Measurements from ENCODE around the gene RPLP2. TPM values are rescaled to one million over a fixed set of nuclear protein-coding genes. Genes with fewer than 3 reads are reported as not detected.

Gene RPLP2
- total RNA-seq = 663 and 837 TPM in 2 replicates

DNA sequence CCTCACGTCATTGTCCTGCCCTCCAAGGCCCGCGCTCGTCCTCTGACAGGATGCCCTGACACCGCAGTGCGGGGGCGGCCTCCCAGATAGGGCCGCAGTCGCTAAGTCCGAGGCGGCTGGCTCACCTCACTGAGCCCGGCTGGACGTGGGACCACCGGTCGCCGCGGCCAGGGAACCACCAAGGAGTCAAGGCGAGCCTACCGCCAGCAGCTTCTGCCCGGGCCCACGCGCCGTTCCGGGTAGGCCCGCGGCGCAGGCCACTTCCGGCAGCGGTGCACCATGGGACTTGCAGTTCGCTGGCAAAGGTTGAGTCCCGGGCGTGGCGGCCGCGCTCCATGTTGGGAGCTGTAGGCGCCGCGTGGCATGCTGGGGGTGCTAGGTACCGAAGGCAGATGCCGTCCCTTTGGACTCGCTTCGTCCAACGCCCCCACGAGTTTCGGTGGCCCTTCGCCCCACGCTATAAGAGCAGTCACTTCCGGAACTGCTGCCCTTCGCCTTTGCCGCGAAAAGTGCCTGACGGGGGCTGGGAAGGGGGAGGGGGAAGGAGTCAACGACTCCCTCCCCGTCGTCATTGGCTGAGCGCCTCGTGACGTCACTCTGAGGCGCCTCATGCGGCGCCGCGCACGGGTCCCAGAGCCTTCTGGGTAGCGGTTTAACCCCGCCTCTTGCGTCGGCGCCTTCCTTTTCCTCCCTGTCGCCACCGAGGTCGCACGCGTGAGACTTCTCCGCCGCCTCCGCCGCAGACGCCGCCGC is at the start of gene RPLP2:
Gene RPLP2, plus strand, starts transcription at position 681 of the 753 bp plus-strand sequence. CDS start 268 bp downstream, outside the sequence.
- H3K4me3 ChIP-seq (ENCODE audit: low read depth, low read length) = peak within 1 kb of the TSS; percentile 96
- TF ChIP-seq, protein P1, sequence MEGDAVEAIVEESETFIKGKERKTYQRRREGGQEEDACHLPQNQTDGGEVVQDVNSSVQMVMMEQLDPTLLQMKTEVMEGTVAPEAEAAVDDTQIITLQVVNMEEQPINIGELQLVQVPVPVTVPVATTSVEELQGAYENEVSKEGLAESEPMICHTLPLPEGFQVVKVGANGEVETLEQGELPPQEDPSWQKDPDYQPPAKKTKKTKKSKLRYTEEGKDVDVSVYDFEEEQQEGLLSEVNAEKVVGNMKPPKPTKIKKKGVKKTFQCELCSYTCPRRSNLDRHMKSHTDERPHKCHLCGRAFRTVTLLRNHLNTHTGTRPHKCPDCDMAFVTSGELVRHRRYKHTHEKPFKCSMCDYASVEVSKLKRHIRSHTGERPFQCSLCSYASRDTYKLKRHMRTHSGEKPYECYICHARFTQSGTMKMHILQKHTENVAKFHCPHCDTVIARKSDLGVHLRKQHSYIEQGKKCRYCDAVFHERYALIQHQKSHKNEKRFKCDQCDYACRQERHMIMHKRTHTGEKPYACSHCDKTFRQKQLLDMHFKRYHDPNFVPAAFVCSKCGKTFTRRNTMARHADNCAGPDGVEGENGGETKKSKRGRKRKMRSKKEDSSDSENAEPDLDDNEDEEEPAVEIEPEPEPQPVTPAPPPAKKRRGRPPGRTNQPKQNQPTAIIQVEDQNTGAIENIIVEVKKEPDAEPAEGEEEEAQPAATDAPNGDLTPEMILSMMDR (conservative IDR thresholded peaks at IDR 0.05; ENCODE audit: low read depth, low read length) = no peak
- peak; percentile 57 for DNase-seq (ENCODE audit: low read depth)

DNA sequence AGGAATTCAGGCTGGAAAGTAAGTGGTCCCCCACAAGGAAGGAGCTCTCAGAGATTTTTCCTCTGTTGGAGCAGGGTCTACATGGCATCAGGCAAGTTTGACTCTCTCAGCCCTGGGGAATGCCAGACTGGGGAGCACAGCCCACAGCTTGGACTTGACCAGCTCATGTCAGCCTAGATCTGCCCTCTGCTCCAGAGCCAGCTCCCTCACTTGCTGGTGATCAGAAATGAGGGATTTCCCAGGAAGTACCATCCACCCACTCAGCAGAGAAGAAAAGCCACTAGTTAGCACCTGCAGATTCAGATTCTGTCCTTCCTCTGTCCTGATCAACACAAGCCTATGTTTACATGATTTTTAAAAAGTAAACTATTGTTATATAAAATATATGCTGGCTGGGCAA is 49.5 kb upstream of the RPLP2 start:
- TF ChIP-seq, protein P1 (conservative IDR thresholded peaks at IDR 0.05; ENCODE audit: low read depth, low read length) = no peak
- H3K4me3 ChIP-seq (ENCODE audit: low read depth, low read length) = no peak overlapping the region

DNA sequence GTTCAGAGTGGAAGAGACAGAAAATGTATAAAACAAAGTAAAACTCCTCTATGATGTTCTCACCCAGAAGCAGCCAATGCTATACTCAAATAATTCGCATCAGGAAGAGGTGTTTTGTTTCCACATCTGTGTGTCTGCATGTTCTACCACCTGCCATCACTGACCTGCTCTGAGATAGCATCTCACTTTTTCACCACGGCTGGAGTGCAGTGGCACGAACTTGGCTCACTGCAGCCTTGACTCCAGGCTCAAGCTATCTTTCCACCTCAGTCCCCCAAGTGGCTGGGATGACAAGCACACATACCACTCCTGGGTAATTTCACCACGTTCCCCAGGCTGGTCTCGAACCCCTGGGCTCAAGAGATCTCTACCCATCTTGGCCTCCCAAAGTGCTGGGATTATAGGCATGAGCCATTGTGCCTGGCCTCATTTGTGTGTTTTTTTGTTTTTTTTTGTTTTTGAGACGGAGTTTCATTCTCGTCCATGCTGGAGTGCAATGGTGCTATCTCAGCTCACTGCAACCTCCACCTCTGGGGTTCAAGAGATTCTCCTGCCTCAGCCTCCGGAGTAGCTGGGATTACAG is 48.1 kb upstream of the RPLP2 start:
- TF ChIP-seq, protein P1 (conservative IDR thresholded peaks at IDR 0.05; ENCODE audit: low read depth, low read length) = no peak
- H3K4me3 ChIP-seq (ENCODE audit: low read depth, low read length) = no peak overlapping the region
- DNase-seq (ENCODE audit: low read depth) = no peak

More for the DNA sequence above, 49.5 kb upstream of the RPLP2 start:
- no peak for DNase-seq (ENCODE audit: low read depth)

DNA sequence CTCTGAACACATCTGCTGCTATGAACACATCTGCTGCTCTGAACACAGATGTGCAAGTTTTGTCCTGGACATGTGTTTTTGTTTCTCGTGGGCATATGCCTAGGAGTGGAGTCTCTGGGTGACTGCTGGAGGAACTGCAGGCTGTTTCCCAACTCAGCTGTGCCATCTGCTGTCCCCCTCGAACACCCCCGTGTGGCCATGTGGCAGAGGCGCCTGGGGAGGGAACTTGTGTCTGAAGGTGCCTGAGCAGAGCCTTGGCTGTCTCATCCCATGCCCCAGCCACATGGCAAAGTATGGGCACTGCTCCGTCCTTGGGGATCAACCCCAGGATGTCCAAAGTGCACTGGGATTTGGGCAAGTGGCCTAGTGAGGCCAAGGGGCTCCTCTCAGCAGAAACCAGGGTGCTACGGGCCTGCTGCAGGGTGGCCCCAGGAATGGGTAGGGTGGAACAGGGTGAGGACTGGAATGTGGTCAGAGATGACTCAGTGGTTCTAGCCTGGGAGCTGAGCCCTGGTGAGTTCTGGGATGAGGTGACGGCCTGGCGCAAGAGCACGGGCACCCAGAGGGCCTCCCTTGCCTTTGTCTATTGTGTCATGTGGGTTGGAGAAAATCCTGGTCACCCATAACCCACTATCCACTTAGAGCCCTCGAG is 47.2 kb upstream of the RPLP2 start:
- TF ChIP-seq, protein P1 (conservative IDR thresholded peaks at IDR 0.05; ENCODE audit: low read depth, low read length) = peak; percentile 39
- no peak for DNase-seq (ENCODE audit: low read depth)
- no peak overlapping the region for H3K4me3 ChIP-seq (ENCODE audit: low read depth, low read length)

DNA sequence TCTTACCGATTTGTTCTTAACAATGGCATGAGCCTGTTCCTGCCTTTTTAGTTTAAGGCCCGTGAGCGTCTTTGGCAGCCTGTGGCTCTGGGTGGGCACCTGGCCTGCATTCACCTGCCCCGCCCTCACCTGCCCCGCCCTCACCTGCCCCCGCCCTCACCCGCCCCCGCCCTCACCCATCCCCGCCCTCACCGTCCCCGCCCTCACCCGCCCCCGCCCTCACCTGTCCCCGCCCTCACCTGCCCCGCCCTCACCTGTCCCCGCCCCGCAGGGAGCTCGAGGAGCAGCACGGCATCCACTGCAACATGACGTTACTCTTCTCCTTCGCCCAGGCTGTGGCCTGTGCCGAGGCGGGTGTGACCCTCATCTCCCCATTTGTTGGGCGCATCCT is 46.7 kb upstream of the RPLP2 start:
- no peak for DNase-seq (ENCODE audit: low read depth)
- H3K4me3 ChIP-seq (ENCODE audit: low read depth, low read length) = no peak overlapping the region
- TF ChIP-seq, protein P1 (conservative IDR thresholded peaks at IDR 0.05; ENCODE audit: low read depth, low read length) = no peak

DNA sequence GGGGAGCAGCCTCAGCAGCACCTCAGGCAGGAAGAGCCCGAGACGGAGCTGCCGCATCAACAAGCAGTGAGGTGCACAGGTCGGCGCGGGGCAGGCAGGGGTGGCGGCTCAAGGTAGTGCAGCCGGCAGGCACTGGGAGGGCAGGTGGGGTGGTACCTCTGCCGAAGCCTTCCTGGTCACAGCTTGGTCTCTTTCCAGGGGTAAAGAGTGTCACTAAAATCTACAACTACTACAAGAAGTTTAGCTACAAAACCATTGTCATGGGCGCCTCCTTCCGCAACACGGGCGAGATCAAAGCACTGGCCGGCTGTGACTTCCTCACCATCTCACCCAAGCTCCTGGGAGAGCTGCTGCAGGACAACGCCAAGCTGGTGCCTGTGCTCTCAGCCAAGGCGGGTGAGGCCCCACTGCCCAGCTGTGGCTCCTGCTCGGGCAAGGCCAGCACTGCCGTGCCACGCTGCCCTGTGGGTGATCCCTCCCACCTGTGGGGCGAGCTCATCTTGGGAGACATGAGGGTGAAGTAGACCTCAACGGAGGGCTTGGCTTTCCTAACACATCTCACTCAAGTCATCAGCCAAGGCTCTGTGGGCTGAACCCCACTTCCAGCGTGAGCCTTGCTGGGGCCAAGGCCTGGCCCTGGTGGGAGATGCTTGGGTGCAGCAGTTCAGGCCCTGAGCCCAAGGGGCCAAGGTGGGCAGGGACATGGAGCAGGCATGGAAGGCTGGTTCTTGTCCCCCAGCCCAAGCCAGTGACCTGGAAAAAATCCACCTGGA is 46.0 kb upstream of the RPLP2 start:
- H3K4me3 ChIP-seq (ENCODE audit: low read depth, low read length) = no peak overlapping the region
- TF ChIP-seq, protein P1 (conservative IDR thresholded peaks at IDR 0.05; ENCODE audit: low read depth, low read length) = no peak
- DNase-seq (ENCODE audit: low read depth) = no peak
